Esophagus mucosa (tissue), 1 donor: Measurements from ENCODE around the gene RRP8. TPM values are rescaled to one million over a fixed set of nuclear protein-coding genes. Genes with fewer than 3 reads are reported as not detected.

Experiments
- ATAC-seq: fragments of 200-7000 bp; cut with Tn5 transposase; one replicate; pipeline ENCODE4 v1.9.1; 2020
- total RNA-seq: library from RNA; stranded (reverse); gene quantifications from one replicate; pipeline ENCODE4 v1.2.4, GENCODE V29; 2023
- donor health status: DM: yes; HTN: yes; CAD: no.

The RRP8 gene
- total RNA-seq, 1 donor from 2014 or later = 13.2 TPM

DNA sequence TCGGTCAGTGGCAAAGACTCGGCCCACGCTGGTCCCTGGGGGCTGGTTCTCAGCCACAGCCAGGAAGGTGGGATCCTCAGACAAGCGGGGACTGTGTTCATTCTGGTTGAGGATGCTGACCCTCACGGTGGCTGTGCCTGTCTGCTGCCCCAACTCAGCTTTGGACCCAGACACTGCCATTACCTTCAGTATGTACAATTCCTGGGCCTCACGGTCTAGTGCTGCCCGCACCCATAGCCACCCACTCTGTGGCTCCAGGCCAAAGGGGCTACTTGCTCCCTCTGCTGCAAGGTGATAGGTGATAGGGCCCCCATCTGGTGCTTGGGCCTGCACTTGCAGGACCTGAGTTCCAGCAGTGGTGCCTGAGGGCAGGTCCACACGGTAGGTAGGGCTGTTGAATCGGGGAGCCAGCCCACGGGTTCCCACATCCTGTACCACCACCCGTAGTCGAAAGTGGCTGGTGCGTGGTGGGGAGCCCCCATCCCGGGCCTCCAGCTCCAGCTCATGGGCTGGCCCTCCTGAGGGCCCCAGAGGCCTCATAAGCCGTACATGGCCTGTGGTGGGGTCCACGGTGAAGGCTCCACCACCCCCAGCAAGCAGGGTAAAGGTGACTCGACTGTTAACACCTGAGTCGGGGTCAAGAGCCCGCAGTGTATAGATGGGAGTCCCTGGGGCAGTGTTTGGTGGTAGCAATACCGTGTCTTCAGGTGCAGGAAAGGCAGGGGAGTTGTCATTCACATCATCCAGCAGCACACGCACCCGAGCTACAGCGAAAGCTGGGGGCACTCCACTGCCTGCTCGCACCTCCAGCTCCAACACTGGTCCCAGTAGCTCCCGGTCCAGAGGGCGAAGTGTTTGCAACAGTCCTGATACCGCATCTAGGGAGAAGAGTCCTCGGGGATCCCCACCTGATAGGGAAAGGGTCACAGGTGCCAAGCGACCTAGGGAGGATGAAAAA is 29.0 kb upstream of the RRP8 start:
- ATAC-seq = no peak

DNA sequence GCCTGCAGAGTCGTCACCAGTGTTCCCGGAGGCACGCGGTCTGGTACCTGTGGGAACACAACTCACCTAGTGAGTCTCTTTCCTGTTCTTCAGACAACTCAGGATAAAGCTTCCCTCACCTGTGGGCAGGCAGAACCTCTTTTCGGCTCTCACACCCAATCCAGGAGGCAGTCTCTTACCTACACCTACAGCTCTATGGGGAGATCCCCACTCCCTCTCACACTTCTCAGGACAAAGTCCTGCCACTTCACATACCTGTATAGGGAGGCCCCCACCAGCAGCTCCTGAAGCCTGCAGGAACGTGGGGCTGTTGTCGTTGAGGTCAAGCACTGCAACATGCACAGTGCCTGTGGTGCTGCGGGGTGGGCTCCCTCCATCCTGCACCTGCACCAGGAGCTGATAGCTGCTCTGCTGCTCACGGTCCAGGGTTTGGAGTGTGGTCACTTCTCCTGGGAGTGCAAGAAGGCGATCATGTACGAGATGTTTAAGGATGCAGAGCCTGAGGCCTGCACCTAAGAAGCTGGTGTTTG is 28.0 kb upstream of the RRP8 start:
- no peak for ATAC-seq

GRCh38 chr11:6630632-6631291 is 27.3 kb upstream of the RRP8 start:
- ATAC-seq = no peak

GRCh38 chr11:6629892-6630631 is 26.6 kb upstream of the RRP8 start:
- ATAC-seq = no peak

GRCh38 chr11:6629573-6629891 is 26.1 kb upstream of the RRP8 start:
- no peak for ATAC-seq

- no peak for ATAC-seq
Observed at GRCh38 chr11:6628526-6628925, 25.1 kb upstream of the RRP8 start.

DNA sequence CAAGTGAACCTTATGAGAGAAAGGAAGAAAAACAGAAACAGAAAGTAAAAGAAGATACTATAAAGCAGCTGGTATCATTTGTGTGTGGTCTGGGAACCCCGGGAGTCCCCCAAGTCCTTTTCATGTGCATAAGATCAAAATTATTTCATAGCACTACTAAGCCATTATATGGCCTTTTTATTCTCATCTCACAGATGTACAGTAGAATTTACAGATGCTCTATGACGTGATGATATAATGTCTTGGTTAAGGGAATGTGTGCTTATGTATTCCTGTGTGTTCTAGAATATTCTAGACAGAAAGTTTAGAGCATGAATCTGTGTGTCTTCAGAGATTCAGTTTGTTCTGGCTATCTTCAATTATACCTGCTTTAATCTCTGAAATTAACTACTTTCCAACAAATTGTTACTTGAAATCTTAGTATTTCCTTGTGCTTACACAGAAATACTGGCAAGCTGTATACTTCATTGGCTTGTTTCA is 24.4 kb upstream of the RRP8 start:
- no peak for ATAC-seq

GRCh38 chr11:6626971-6627761 is 23.8 kb upstream of the RRP8 start:
- no peak for ATAC-seq

DNA sequence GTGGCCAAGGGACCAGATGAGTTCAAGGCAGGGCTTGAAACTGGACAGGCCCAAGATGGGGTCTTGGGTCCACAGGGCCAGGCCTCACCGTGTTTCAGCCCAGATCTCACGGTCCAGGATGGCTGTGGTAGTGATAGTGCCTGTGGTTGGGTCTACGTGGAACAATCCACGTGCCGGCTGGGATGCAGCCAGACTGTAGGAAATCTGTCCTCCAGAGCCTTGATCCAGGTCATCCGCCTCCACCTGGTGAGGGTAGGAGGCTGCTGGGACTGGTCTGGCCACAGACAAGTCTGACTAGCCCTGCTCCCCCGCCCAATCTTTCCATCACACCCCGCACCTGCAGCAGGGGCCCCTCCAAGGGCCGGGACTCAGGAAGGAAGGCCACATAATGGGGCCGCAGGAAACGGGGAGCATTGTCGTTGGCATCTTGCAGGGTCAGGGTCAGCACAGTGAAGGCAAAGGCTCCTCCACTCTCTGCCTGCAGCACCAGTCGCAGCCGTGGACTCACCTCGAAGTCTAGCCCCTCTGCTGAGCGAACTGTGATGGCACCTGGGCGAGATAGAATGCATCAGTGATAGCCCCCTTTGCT is 22.5 kb upstream of the RRP8 start:
- ATAC-seq = no peak

DNA sequence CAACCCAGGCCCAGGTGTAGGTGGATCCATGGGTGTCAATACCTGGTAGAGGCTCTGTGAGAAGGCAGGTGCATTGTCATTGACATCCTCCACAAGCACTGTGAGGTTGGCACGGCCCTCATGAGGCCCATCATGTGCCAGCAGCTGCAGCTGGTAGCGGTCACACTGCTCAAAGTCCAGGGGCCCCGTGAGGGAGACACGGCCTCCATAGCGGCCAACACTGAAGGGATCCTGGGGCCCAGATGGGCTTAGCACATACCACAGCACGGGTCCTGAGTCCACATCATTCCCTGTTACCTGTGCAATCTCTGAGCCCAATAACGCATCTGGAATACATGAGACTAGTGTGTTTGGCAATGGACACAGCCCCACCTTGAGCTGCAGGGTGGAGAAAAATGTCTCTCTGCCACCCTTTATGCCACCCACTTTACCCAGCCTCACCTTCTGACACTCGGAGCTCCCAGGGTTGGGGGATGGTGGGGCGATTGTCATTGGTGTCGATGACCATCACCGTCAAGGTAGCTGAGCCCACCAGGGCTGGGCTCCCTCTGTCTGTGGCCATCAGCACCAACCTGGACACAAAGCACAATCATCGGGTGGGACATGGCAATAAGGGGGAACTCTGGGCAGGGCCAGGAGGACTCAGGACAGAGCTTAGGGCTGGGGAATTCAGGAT is 21.9 kb upstream of the RRP8 start:
- ATAC-seq = no peak

DNA sequence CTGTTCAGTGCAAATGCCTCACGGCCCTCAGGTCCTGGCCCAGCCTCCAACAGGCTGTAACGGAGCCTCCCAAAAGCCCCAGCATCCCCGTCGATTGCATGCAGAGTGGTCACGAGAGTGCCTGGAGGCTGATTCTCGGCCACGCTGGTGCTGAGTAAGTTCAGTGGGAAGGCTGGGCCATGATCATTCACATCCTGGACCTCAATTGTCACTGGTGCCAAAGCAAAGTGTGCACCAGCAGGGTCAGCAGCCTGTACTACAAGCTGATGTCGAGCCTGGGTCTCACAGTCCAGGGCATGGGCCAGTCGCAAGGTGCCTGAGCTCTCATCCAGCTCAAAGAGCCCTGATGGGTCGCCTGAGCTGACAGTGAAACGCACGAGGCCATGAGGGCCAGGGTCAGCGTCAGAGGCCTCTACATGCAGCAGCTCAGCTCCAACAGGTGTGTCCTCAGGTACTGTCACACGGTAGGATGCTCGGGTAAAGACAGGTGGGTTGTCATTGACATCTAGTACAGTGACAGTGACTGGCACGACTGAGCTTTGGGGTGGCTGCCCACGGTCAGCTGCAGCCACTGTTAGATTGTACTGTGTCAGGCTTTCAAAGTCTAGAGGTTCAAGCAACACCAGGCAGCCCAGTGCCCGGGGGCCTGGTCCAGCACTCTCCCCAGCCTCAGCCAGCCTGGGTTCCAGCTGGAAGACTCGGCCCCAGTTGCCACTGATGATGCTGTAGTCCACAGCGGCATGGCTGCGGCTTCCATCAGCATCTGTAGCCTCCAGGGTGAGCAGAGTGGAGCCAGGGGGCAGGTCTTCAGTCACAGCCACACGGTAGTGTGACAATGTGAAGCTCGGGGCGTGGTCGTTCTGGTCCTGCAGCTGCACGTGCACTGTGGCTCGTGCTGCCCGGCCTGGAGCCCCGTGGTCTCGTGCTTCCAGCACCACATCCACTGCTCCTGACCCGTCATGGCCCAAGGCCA is 20.3 kb upstream of the RRP8 start:
- no peak for ATAC-seq

- ATAC-seq = no peak
Observed at GRCh38 chr11:6622261-6623171, 19.1 kb upstream of the RRP8 start.

DNA sequence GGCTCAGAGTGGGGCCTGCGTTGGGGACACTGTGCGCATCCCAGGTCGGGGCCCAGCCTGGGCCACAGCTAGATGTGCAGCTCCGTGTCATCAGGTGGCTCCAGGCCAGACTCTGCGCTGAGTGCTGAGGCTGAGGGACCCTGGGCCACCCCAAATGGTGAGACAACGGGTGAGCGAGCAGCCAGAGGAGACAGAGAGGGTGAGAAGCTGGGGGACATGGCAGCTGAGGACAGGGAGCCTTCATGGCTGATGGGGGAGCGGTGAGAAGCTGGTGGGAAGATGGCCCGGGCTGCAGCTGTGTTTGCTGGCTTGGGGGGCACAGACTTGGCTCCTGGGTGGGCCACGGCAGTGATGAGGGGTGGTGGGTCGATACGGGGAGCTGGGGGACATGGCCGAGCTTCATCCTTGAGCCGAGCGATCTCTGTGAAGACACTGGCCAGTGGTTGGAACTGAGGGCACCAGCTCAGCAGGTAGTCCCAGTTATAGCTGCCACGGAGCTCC is 18.3 kb upstream of the RRP8 start:
- no peak for ATAC-seq

GRCh38 chr11:6620636-6621035 is 17.2 kb upstream of the RRP8 start:
- ATAC-seq = no peak

- peak; percentile 92 for ATAC-seq
Observed at GRCh38 chr11:6619004-6619745, 15.8 kb upstream of the RRP8 start, which contains the start of gene TPP1. TSS of gene TPP1 (minus strand) at chr11:6619422. CDS start at chr11:6619400, 22 bp downstream.

DNA sequence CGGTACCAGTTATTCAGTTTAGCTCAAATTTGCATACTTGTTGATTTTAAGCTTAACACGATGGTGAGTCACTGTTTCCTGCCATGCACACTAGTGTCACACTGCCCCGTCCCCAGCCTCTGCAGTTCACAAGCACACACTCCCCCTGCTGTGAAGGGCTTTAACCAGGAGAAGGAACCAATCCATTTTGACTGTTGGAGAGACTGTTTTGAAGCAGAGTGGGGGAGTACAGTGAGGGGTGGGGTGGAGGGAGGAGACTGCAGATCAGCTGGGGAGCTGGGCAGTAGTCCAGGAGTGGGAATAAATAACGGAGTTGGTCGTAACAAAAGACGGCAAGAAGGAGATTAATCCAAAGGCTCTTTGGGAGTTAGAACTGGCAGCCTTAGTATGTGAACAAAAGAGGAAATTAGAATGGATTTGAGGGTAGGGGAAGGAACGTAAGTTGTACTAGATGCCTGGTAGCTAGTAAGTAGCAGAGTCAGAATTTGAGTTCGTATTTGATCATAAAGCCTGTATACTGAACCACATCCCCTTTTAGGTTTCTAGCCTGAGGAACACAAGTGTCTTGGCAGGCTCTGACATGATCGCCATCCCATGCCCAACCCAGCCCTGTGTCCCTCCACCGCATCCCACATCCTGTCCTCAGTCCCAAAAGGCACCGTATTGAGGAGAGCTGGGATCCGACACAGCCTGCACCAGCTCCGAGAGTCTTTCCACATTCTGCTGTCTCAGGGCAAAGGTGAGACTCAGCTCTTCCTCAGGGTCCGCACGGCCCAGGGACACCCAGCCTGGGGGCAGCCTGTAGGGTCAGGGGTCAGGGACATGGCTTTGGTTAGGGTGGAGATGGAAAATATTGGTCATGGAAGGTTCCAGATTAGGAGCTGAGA is 14.9 kb upstream of the RRP8 start:
- ATAC-seq = peak; percentile 60
